Neural progenitor cell (in vitro differentiated cells): ENCODE results near the gene RPEL1. TPM values are rescaled to one million over a fixed set of nuclear protein-coding genes. Genes with fewer than 3 reads are reported as not detected.

Source experiments
- DNase-seq: peaks from one replicate; pipeline ENCODE4 v3.0.0-alpha.2; 2016; ENCODE audit warnings: low spot score
- H2AFZ ChIP-seq: fragments of 200-600 bp; sonication (generic); replicated peaks from 2 replicates; pipeline ENCODE4 v1.6.1; 2016; ENCODE audit warnings: antibody characterized with exemption
- H3F3A ChIP-seq: fragments of 200-600 bp; sonication (generic); 2 replicates; pipeline ENCODE4 v1.6.1; 2016; ENCODE audit warnings: antibody characterized with exemption, low read depth
- H3K27ac ChIP-seq: fragments of 200-600 bp; sonication (generic); 2 replicates; pipeline ENCODE4 v1.5.1; 2016; ENCODE audit warnings: mild to moderate bottlenecking
- H3K27me3 ChIP-seq: fragments of 200-600 bp; sonication (generic); 2 replicates; pipeline ENCODE4 v1.6.1; 2016; ENCODE audit warnings: mild to moderate bottlenecking, moderate library complexity
- H3K36me3 ChIP-seq: fragments of 200-600 bp; sonication (generic); 2 replicates; pipeline ENCODE4 v1.5.1; 2016
- H3K4me1 ChIP-seq: fragments of 200-600 bp; sonication (generic); 2 replicates; pipeline ENCODE4 v1.6.1; 2016; ENCODE audit warnings: mixed run types
- H3K4me2 ChIP-seq: fragments of 200-600 bp; sonication (generic); 2 replicates; pipeline ENCODE4 v1.6.1; 2016
- H3K4me3 ChIP-seq: fragments of 200-600 bp; sonication (generic); 2 replicates; pipeline ENCODE4 v1.5.1; 2016
- H3K79me2 ChIP-seq: fragments of 200-600 bp; sonication (generic); 2 replicates; pipeline ENCODE4 v1.6.1; 2016; ENCODE audit warnings: low read depth
- H3K9ac ChIP-seq: fragments of 200-600 bp; sonication (generic); 2 replicates; pipeline ENCODE4 v1.6.1; 2016
- H3K9me3 ChIP-seq: fragments of 200-600 bp; sonication (generic); 2 replicates; pipeline ENCODE4 v1.5.1; 2016; ENCODE audit warnings: low read depth
- H4K20me1 ChIP-seq: fragments of 200-600 bp; sonication (generic); 2 replicates; pipeline ENCODE4 v1.6.1; 2016; ENCODE audit warnings: low read depth
- H3K27ac Mint-ChIP-seq: 3 replicates; pipeline ENCODE4 v1.8.0; 2021; ENCODE audit warnings: mixed read lengths
- H3K27me3 Mint-ChIP-seq: 2 replicates; pipeline ENCODE4 v1.8.0; 2022; ENCODE audit warnings: low read depth, mild to moderate bottlenecking, inconsistent platforms, moderate library complexity, mixed read lengths; ENCODE audit not compliant: insufficient read depth
- H3K36me3 Mint-ChIP-seq: 3 replicates; pipeline ENCODE4 v1.8.0; 2021; ENCODE audit warnings: mixed read lengths
- H3K4me1 Mint-ChIP-seq: 3 replicates; pipeline ENCODE4 v1.8.0; 2021; ENCODE audit warnings: mixed read lengths
- H3K4me3 Mint-ChIP-seq: 3 replicates; pipeline ENCODE4 v1.8.0; 2021; ENCODE audit warnings: mild to moderate bottlenecking, moderate library complexity, mixed read lengths
- H3K9me3 Mint-ChIP-seq: 3 replicates; pipeline ENCODE4 v1.8.0; 2020; ENCODE audit warnings: mixed read lengths
- EZH2 ChIP-seq: fragments of 200-600 bp; sonication (generic); IDR thresholded peaks from 2 replicates; pipeline ENCODE4 v1.6.1; 2017; ENCODE audit warnings: antibody characterized with exemption, mild to moderate bottlenecking, moderate library complexity
- EZH2phosphoT487 ChIP-seq: fragments of 200-600 bp; sonication (generic); IDR thresholded peaks from 2 replicates; pipeline ENCODE4 v1.6.1; 2017; ENCODE audit warnings: antibody characterized with exemption
- total RNA-seq: library from RNA; depleted of rRNA; stranded (reverse); fragments of >200 nt; gene quantifications from 2 replicates; pipeline ENCODE4 v1.2.3, GENCODE V29; 2015; ENCODE audit warnings: low replicate concordance
- TF ChIP-seq, protein P1 (sequence below): fragments of 200-600 bp; sonication (generic); IDR thresholded peaks from 2 replicates; pipeline ENCODE4 v1.5.1; 2017; ENCODE audit warnings: antibody characterized with exemption, mild to moderate bottlenecking

The RPEL1 gene
- total RNA-seq, 1 donor from 2014 or later: not detected

DNA sequence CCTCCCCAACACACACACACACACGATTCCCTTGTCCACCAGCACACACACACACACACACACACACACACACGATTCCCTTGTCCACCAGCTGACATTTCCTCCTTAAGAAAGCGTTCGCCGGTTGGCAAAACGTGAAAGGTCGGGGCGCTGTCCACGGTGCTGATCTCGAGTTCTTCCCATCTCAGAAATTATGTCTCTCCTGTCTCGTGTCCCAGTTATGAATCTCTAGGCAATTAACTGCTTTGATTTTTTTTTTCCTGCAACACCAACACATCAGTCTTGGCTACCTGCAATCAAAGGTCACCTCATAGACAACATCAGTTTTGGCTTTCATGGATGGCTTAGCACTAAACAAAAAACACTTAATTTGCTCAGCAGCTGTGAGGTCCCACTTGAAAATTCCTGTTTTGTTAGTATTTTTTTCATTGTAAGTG is 33.2 kb downstream of the RPEL1 start:
- Histone ChIP-seq H3K27me3 (peaks cover 68% of the 10 kb centered on the region), H4K20me1 (peaks cover 48% of the 10 kb centered on the region), H3K9me3 (no peaks in the 10 kb centered on the region), H2AFZ (no peak overlapping the region), H3F3A (peaks cover 48% of the 10 kb centered on the region), H3K4me3 (no peak overlapping the region), H3K4me1 (peaks cover 34% of the 10 kb centered on the region), H3K36me3 (no peaks in the 10 kb centered on the region), H3K79me2 (no peaks in the 10 kb centered on the region), H3K9ac (no peak overlapping the region), H3K4me2 (no peak overlapping the region), H3K27ac (no peak overlapping the region)
- Mint-ChIP-seq H3K27ac (no peak overlapping the region), H3K4me3 (peak overlapping the region; percentile 79), H3K27me3 (peaks cover 33% of the 10 kb centered on the region), H3K4me1 (peaks cover 23% of the 10 kb centered on the region), H3K36me3 (no peaks in the 10 kb centered on the region), H3K9me3 (no peaks in the 10 kb centered on the region)
- no peak for TF ChIP-seq EZH2
- TF ChIP-seq, protein P1, sequence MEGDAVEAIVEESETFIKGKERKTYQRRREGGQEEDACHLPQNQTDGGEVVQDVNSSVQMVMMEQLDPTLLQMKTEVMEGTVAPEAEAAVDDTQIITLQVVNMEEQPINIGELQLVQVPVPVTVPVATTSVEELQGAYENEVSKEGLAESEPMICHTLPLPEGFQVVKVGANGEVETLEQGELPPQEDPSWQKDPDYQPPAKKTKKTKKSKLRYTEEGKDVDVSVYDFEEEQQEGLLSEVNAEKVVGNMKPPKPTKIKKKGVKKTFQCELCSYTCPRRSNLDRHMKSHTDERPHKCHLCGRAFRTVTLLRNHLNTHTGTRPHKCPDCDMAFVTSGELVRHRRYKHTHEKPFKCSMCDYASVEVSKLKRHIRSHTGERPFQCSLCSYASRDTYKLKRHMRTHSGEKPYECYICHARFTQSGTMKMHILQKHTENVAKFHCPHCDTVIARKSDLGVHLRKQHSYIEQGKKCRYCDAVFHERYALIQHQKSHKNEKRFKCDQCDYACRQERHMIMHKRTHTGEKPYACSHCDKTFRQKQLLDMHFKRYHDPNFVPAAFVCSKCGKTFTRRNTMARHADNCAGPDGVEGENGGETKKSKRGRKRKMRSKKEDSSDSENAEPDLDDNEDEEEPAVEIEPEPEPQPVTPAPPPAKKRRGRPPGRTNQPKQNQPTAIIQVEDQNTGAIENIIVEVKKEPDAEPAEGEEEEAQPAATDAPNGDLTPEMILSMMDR: no peak
- no peak for TF ChIP-seq EZH2phosphoT487
- peak; percentile 90 for DNase-seq

DNA sequence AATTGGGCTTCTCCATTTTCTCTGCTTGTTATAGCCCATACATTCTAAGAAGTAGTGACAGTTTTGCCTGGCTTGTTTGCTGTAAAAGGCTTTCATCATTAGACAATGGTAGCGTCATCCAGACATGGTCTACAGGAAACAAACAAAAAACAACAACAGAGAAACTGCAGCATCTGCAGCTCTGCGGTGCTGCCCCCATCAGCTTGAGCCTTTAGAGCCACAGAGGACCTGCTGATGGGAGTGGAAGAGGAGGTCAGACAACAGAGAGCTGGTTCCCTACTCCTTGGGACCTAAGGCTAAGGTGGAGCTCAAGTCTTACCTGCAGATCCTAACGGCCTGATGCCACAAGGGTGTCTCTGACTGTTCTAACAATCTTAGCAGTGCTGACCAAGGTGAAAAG is 34.3 kb downstream of the RPEL1 start:
- no peaks in the 10 kb centered on the region for H3K9me3 Mint-ChIP-seq
- Histone ChIP-seq H4K20me1 (peaks cover 48% of the 10 kb centered on the region), H3F3A (peaks cover 48% of the 10 kb centered on the region), H3K27ac (no peak overlapping the region), H3K4me3 (no peak overlapping the region), H3K9me3 (no peaks in the 10 kb centered on the region), H3K79me2 (no peaks in the 10 kb centered on the region), H3K9ac (no peak overlapping the region), H3K36me3 (no peaks in the 10 kb centered on the region), H2AFZ (no peak overlapping the region), H3K4me1 (peaks cover 34% of the 10 kb centered on the region), H3K27me3 (peaks cover 65% of the 10 kb centered on the region), H3K4me2 (no peak overlapping the region)
- DNase-seq: peak; percentile 4
- no peak overlapping the region for H3K27ac Mint-ChIP-seq
- peaks cover 33% of the 10 kb centered on the region for H3K27me3 Mint-ChIP-seq
- H3K4me3 Mint-ChIP-seq: peak overlapping the region; percentile 30
- H3K4me1 Mint-ChIP-seq: peaks cover 23% of the 10 kb centered on the region
- H3K36me3 Mint-ChIP-seq: no peaks in the 10 kb centered on the region
- TF ChIP-seq, protein P1: no peak
- TF ChIP-seq EZH2 (no peak), EZH2phosphoT487 (no peak)

GRCh38 chr10:103280506-103280905 is 34.8 kb downstream of the RPEL1 start:
- no peak overlapping the region for H3K4me3 ChIP-seq
- no peaks in the 10 kb centered on the region for H3K36me3 ChIP-seq
- H3K4me2 ChIP-seq: no peak overlapping the region
- no peak overlapping the region for H3K27ac ChIP-seq
- Mint-ChIP-seq H3K27ac (no peak overlapping the region), H3K4me3 (no peak overlapping the region), H3K27me3 (peaks cover 31% of the 10 kb centered on the region), H3K36me3 (no peaks in the 10 kb centered on the region), H3K9me3 (no peaks in the 10 kb centered on the region), H3K4me1 (peaks cover 23% of the 10 kb centered on the region)
- peaks cover 61% of the 10 kb centered on the region for H3K27me3 ChIP-seq
- no peaks in the 10 kb centered on the region for H3K79me2 ChIP-seq
- H2AFZ ChIP-seq: no peak overlapping the region
- no peak for DNase-seq
- no peak overlapping the region for H3K9ac ChIP-seq
- H3K9me3 ChIP-seq: no peaks in the 10 kb centered on the region
- peaks cover 44% of the 10 kb centered on the region for H4K20me1 ChIP-seq
- peaks cover 48% of the 10 kb centered on the region for H3F3A ChIP-seq
- peaks cover 34% of the 10 kb centered on the region for H3K4me1 ChIP-seq
- TF ChIP-seq EZH2 (no peak), EZH2phosphoT487 (no peak)
- TF ChIP-seq, protein P1: no peak
